Right lobe of liver (tissue), 6 donors: ENCODE data around the gene TSHZ3. TPM values are rescaled to one million over a fixed set of nuclear protein-coding genes. Genes with fewer than 3 reads are reported as not detected.

Experiments
- ATAC-seq, 4 donors: fragments of 200-7000 bp; cut with Tn5 transposase; one replicate each; pipeline ENCODE4 v1.9.1; 2020; ENCODE audit warnings: mild to moderate bottlenecking in 4 of 4, moderate library complexity in 4 of 4
- DNase-seq, 3 donors: peaks; one replicate each; pipeline ENCODE4 v3.0.0-alpha.2; 2020
- H3K27ac ChIP-seq, 3 donors: fragments of 200-600 bp; one replicate each; pipeline ENCODE4 v1.8.0; 2022
- H3K27me3 ChIP-seq, 2 donors: fragments of 200-600 bp; one replicate each; pipeline ENCODE4 v1.8.0; 2022
- H3K36me3 ChIP-seq, 4 donors: fragments of 200-600 bp; sonication (generic) in 1 of 4; one replicate each; pipeline versions ENCODE4 v1.5.1 to v1.8.0; 2017 to 2022; ENCODE audit warnings: control low read depth in 1 of 4
- H3K4me1 ChIP-seq, 4 donors: fragments of 200-600 bp; sonication (generic) in 1 of 4; one replicate each; pipeline versions ENCODE4 v1.5.1 to v1.8.0; 2017 to 2022; ENCODE audit warnings: control low read depth in 1 of 4
- H3K4me3 ChIP-seq, 3 donors: fragments of 200-600 bp; one replicate each; pipeline ENCODE4 v1.8.0; 2022
- H3K9me3 ChIP-seq, 4 donors: fragments of 200-600 bp; sonication (generic) in 1 of 4; one replicate each; pipeline versions ENCODE4 v1.5.1 to v1.8.0; 2017 to 2022; ENCODE audit warnings: control low read depth in 1 of 4
- POLR2A ChIP-seq: fragments of 450-650 bp; IDR thresholded peaks from one replicate; pipeline ENCODE4 v1.6.1; 2017; ENCODE audit warnings: antibody characterized with exemption, mild to moderate bottlenecking
- WGBS: methylation state at CpG from one replicate; pipeline ENCODE4 v1.1.6; 2018; ENCODE audit warnings: low coverage, low lambda C conversion rate; ENCODE audit not compliant: insufficient coverage; ENCODE audit errors: missing lambda C conversion rate; 5-methylcytosine and 5-hydroxymethylcytosine counted together
- intact Hi-C, 2 donors: fragments of 100-400 bp; cut with DNase I; formaldehyde crosslinking; loops; one replicate each; pipeline versions ENCODE4 v1.11.2 to v1.14.1; 2022
- total RNA-seq, 6 experiments: library from RNA; depleted of rRNA in 2 of 6; stranded (reverse); fragments of >200 nt in 2 of 6; fragmentation: NEBNext Ultra II Directional in 3 of 6; extraction: Animal tissue kit (Norgen Biotek cat#: 25700) in 3 of 6; gene quantifications; one replicate each; pipeline versions ENCODE4 v1.1.0 to v1.2.4, GENCODE V29; 2016 to 2023
- TF ChIP-seq, protein P1 (sequence below), 4 donors: fragments of 200-600 bp in 3 of 4; fragments of 450-650 bp in 1 of 4; IDR thresholded peaks; one replicate each; pipeline versions ENCODE4 v1.5.1 to v1.8.0; 2016 to 2022; ENCODE audit warnings: antibody characterized with exemption in 4 of 4, mild to moderate bottlenecking in 2 of 4
- donor health status: DM: no; HTN: yes; CAD: no.
- donor health status: DM: no; HTN: no; CAD: no.
- donor health status: DM: no; HTN: no; CAD: no.
- donor health status: DM: no; HTN: yes; CAD: no.
- donor health status: DM: no; HTN: yes; CAD: no.

The TSHZ3 gene
- total RNA-seq, 6 experiments from 2014 or later: 1.2 to 1.6 (median 1.3) TPM

DNA sequence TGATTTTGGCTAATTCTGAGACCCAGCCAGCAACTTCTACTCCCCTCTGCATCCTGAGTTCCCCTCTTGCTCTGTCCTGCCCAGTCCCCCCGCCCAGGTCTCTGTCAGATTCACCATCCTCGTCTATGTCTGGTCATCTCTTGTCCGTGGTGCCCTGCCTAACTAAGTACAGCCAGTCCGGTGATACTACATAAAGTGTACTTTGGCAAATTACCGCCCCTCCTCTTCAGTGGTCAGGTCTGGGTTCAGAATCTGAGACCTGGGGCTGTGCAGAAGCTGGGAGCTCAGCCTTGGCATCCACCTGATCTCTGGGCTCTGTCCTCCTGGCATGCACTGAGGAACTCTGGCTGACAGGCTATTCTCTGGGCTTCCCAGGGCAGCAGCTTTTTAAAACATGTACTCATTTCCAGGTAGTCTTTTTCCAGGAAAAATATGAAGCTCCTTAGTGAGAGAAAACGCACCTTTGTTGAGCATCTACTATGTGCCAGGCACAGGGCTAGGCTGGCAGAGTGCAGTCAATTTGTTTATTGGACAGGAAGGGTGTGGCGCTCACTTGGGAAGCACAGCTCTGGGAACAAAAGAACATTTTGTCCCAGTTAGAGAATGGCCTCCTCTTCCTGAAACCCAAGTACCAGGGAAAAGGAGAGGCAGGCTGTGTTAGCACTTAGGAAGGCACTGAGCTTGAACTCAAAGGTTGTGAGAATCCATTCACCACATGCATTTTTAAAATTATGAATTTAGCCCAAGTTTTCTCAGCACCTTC lies 88.9 kb downstream of the TSHZ3 start:
- Histone ChIP-seq H3K27ac (no peak overlapping the region), H3K4me1 (no peaks in the 10 kb centered on the region), H3K27me3 (no peaks in the 10 kb centered on the region), H3K4me3 (no peak overlapping the region), H3K9me3 (no peaks in the 10 kb centered on the region), H3K36me3 (no peaks in the 10 kb centered on the region)
- TF ChIP-seq POLR2A: no peak
- TF ChIP-seq, protein P1, sequence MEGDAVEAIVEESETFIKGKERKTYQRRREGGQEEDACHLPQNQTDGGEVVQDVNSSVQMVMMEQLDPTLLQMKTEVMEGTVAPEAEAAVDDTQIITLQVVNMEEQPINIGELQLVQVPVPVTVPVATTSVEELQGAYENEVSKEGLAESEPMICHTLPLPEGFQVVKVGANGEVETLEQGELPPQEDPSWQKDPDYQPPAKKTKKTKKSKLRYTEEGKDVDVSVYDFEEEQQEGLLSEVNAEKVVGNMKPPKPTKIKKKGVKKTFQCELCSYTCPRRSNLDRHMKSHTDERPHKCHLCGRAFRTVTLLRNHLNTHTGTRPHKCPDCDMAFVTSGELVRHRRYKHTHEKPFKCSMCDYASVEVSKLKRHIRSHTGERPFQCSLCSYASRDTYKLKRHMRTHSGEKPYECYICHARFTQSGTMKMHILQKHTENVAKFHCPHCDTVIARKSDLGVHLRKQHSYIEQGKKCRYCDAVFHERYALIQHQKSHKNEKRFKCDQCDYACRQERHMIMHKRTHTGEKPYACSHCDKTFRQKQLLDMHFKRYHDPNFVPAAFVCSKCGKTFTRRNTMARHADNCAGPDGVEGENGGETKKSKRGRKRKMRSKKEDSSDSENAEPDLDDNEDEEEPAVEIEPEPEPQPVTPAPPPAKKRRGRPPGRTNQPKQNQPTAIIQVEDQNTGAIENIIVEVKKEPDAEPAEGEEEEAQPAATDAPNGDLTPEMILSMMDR (IDR thresholded peaks at IDR 0.05): no peak
- no peak for DNase-seq
- 52% methylated on average over 5 of the region's 7 CpGs for WGBS
- intact Hi-C loops: no loop called here
- no peak for ATAC-seq

GRCh38 chr19:31258211-31259052 lies 90.8 kb downstream of the TSHZ3 start:
- intact Hi-C loops: no loop called here

DNA sequence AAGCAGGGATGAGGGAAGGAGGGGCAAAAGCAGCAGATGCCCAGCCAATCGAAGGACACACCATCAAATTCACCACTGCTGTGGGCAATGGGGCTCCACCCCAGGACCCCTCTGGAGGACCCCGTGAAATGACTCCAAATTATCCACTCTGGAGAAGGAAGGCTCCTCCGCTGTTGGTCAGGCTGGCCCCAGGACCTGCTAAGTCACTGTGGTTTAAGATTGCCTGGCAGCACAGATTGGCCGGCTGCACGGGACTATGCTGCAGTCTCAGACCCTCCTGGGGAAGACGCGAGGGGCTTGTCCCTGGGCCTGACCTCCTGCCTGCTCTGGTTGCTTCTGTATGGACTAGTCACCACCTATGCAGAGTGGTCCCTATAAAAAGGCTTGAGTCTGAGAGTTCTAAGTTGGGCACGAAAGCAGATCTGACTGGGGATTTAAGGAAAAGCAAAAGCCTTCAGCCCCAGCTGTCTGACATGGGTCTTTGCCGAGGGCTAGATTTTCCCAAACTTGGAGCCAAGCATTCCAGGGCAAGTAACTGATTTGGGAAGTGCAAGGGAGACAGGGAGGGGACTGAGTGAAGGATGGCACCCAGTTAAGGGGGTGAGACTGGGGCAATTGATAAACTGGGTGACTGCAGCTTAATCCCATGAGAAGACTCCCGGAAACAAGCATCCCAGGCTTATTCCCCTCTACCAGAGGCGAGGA lies 91.7 kb downstream of the TSHZ3 start:
- Histone ChIP-seq H3K4me3 (no peak overlapping the region), H3K36me3 (no peaks in the 10 kb centered on the region), H3K27me3 (no peaks in the 10 kb centered on the region), H3K9me3 (no peaks in the 10 kb centered on the region), H3K27ac (no peak overlapping the region), H3K4me1 (no peaks in the 10 kb centered on the region)
- intact Hi-C loops: no loop called here
- WGBS: 48% methylated on average over 5 of the region's 11 CpGs
- ATAC-seq (no peak), DNase-seq (peak in 1 of 3 donors; percentile 18)
- TF ChIP-seq, protein P1 (IDR thresholded peaks at IDR 0.05): no peak
- no peak for TF ChIP-seq POLR2A

More at GRCh38 chr19:31258211-31259052, 90.8 kb downstream of the TSHZ3 start:
- Histone ChIP-seq H3K27me3 (no peaks in the 10 kb centered on the region), H3K36me3 (no peaks in the 10 kb centered on the region), H3K4me1 (no peaks in the 10 kb centered on the region), H3K9me3 (no peaks in the 10 kb centered on the region), H3K4me3 (no peak overlapping the region), H3K27ac (no peak overlapping the region)
- 33% methylated on average over 13 of the region's 15 CpGs for WGBS
- DNase-seq (peak in 1 of 3 donors; percentile 28), ATAC-seq (no peak)
- TF ChIP-seq POLR2A: no peak
- TF ChIP-seq, protein P1 (IDR thresholded peaks at IDR 0.05): no peak

- H3K9me3 ChIP-seq: no peaks in the 10 kb centered on the region
- H3K4me3 ChIP-seq: no peak overlapping the region
- H3K4me1 ChIP-seq: no peaks in the 10 kb centered on the region
- no peak for DNase-seq
- H3K27me3 ChIP-seq: no peaks in the 10 kb centered on the region
- intact Hi-C loops: no loop called here
- H3K36me3 ChIP-seq: no peaks in the 10 kb centered on the region
- no peak overlapping the region for H3K27ac ChIP-seq
- 73% methylated on average over 2 of the region's 9 CpGs for WGBS
- no peak for ATAC-seq
- TF ChIP-seq, protein P1 (IDR thresholded peaks at IDR 0.05): no peak
- no peak for TF ChIP-seq POLR2A
Measured at GRCh38 chr19:31257025-31257424, 92.2 kb downstream of the TSHZ3 start.
